Karpas-422 (cell line): ENCODE results near the gene CADPS. TPM values are rescaled to one million over a fixed set of nuclear protein-coding genes. Genes with fewer than 3 reads are reported as not detected.
A peak's percentile ranks its signal among the peaks of the same experiment; 100 is the strongest.

ENCODE experiments used
- DNase-seq: peaks from one replicate; pipeline ENCODE4 v3.0.0-alpha.2; 2015
- H2AFZ ChIP-seq: fragments of 200-600 bp; sonication (generic); 2 replicates; pipeline ENCODE4 v1.6.1; 2014; ENCODE audit warnings: antibody characterized with exemption, low read length, mixed read lengths
- H3K27ac ChIP-seq: fragments of 200-600 bp; sonication (generic); 2 replicates; pipeline ENCODE4 v1.5.1; 2014; ENCODE audit warnings: mild to moderate bottlenecking, low read length, moderate library complexity
- H3K27me3 ChIP-seq: fragments of 200-600 bp; sonication (generic); 2 replicates; pipeline ENCODE4 v1.6.1; 2014; ENCODE audit warnings: low read length, mixed read lengths
- H3K36me3 ChIP-seq: fragments of 200-600 bp; sonication (generic); 2 replicates; pipeline ENCODE4 v1.6.1; 2014; ENCODE audit warnings: low read length, mixed read lengths; ENCODE audit not compliant: insufficient read depth
- H3K4me1 ChIP-seq: fragments of 200-600 bp; sonication (generic); 2 replicates; pipeline ENCODE4 v1.6.1; 2014; ENCODE audit warnings: mild to moderate bottlenecking, low read length, mixed read lengths
- H3K4me2 ChIP-seq: fragments of 200-600 bp; sonication (generic); 2 replicates; pipeline ENCODE4 v1.6.1; 2014; ENCODE audit warnings: low read length, low read depth, mild to moderate bottlenecking; ENCODE audit not compliant: poor library complexity, severe bottlenecking
- H3K4me3 ChIP-seq: fragments of 200-600 bp; sonication (generic); 2 replicates; pipeline ENCODE4 v1.5.1; 2014; ENCODE audit warnings: mild to moderate bottlenecking, antibody characterized with exemption, low read length, mixed read lengths
- H3K79me2 ChIP-seq: fragments of 200-600 bp; sonication (generic); 2 replicates; pipeline ENCODE4 v1.6.1; 2014; ENCODE audit warnings: mild to moderate bottlenecking, low read length, mixed read lengths
- H3K9ac ChIP-seq: fragments of 200-600 bp; sonication (generic); 2 replicates; pipeline ENCODE4 v1.6.0; 2014; ENCODE audit warnings: low read length
- H3K9me2 ChIP-seq: fragments of 200-600 bp; sonication (generic), shearing (Covaris generic); replicated peaks from 2 replicates; pipeline ENCODE4 v1.6.0; 2014; ENCODE audit warnings: mild to moderate bottlenecking, low read length, moderate library complexity; ENCODE audit not compliant: insufficient read depth
- H3K9me3 ChIP-seq: fragments of 300-700, 200-600 bp; sonication (generic); 2 replicates; pipeline ENCODE4 v1.6.1; 2014; ENCODE audit warnings: low read length, mixed read lengths
- H4K20me1 ChIP-seq: fragments of 200-600 bp; sonication (generic); 2 replicates; pipeline ENCODE4 v1.6.1; 2014; ENCODE audit warnings: mild to moderate bottlenecking, antibody characterized with exemption, low read length, low read depth; ENCODE audit not compliant: insufficient read depth
- total RNA-seq: library from RNA; depleted of rRNA; stranded (reverse); fragments of >200 nt; shearing (Covaris generic); gene quantifications from 2 replicates; pipeline ENCODE4 v1.2.3, GENCODE V29; 2014; ENCODE audit warnings: low replicate concordance

CADPS gene
- total RNA-seq, 1 experiment from 2014 or later: 1.9 TPM

GRCh38 chr3:62884096-62884870 lies 9.1 kb upstream of the CADPS start:
- no peak for DNase-seq
- H2AFZ ChIP-seq: no peak overlapping the region
- no peaks in the 10 kb centered on the region for H3K27me3 ChIP-seq
- H4K20me1 ChIP-seq: no peaks in the 10 kb centered on the region
- no peaks in the 10 kb centered on the region for H3K36me3 ChIP-seq
- no peak overlapping the region for H3K9ac ChIP-seq
- no peaks in the 10 kb centered on the region for H3K79me2 ChIP-seq
- H3K4me1 ChIP-seq: no peaks in the 10 kb centered on the region
- H3K9me3 ChIP-seq: no peaks in the 10 kb centered on the region
- H3K27ac ChIP-seq: no peak overlapping the region
- H3K4me2 ChIP-seq: no peak overlapping the region
- no peaks in the 10 kb centered on the region for H3K9me2 ChIP-seq
- H3K4me3 ChIP-seq: no peak overlapping the region

DNA sequence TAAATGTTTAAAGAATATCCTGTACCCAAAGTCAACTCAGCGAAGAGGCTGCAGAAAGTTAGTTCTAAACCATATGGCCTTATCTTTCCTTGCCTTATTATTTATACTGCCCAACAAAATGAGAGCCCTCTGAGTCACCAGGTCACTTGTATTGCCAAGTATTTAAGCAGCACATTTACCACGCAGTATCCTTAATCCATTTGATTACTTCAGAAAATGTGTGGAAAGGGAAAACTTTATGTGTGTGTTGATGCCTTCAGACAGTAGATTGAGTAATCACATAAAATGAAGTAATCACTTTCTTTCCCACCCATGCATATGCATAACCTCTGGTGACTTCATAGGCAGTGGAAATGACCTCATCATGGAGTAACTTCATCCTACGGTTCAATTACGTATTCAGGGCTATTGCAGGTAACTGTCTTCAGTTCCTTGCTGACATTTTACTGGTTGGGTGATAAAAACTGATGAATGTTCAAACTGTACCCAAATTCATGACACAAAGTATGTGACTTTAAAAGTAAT lies 7.5 kb upstream of the CADPS start:
- Histone ChIP-seq H3K9me2 (no peaks in the 10 kb centered on the region), H3K9me3 (no peaks in the 10 kb centered on the region), H3K79me2 (no peaks in the 10 kb centered on the region), H3K36me3 (no peaks in the 10 kb centered on the region), H3K27me3 (no peaks in the 10 kb centered on the region), H2AFZ (no peak overlapping the region), H3K4me2 (no peak overlapping the region), H3K4me3 (no peak overlapping the region), H4K20me1 (no peaks in the 10 kb centered on the region), H3K4me1 (no peaks in the 10 kb centered on the region), H3K27ac (no peak overlapping the region), H3K9ac (no peak overlapping the region)
- no peak for DNase-seq

DNA sequence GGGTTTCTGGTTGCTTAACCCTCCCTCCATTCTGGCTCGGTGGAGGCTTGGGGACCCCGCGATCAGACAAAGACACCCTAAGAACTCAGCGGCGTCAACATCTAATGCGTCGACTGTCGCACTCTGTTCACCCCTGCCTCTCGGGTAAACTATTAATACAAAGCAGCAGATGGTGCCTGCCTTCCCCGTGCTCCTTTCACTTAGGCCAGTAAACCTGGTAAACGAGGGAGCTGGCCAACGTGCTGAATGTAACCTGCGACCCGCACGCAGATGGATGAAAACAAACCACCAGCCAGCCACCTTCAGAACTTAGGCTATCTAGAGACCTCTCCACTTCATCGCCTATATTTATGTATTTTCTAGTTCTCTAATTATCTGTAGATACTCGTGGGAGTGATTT lies 848 bp upstream of the CADPS start:
- H3K27ac ChIP-seq: no peak overlapping the region
- no peaks in the 10 kb centered on the region for H3K9me3 ChIP-seq
- DNase-seq: no peak
- H3K9me2 ChIP-seq: no peaks in the 10 kb centered on the region
- H2AFZ ChIP-seq: no peak overlapping the region
- no peak overlapping the region for H3K9ac ChIP-seq
- peaks cover 5% of the 10 kb centered on the region for H3K4me1 ChIP-seq
- no peak overlapping the region for H3K4me2 ChIP-seq
- no peaks in the 10 kb centered on the region for H3K79me2 ChIP-seq
- H4K20me1 ChIP-seq: no peaks in the 10 kb centered on the region
- no peaks in the 10 kb centered on the region for H3K27me3 ChIP-seq
- H3K4me3 ChIP-seq: no peak overlapping the region
- no peaks in the 10 kb centered on the region for H3K36me3 ChIP-seq

DNA sequence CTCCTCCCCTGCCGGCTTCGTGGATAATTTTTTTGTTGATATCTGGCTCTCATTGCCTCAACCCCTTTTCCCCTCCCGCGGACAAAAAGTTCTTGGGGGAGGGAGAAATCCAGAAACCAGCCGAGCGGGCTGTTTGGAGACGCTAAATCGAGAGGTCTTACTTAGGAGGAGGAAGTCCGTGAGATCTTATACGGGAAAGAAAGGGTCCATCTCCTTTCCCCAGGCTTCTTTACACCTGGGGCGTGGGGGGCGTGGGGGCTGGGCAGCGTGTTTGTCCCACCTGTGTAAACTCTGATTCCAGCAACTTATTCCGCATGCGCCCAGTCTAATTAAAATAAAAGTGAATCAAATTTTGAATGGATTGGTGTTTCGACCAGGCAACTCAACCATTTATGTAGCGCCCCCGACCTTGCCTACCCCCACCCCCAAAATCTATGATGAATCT lies 364 bp upstream of the CADPS start:
- Histone ChIP-seq H3K9me3 (no peaks in the 10 kb centered on the region), H3K27me3 (no peaks in the 10 kb centered on the region), H3K9me2 (no peaks in the 10 kb centered on the region), H2AFZ (no peak overlapping the region), H3K4me1 (peaks cover 5% of the 10 kb centered on the region), H4K20me1 (no peaks in the 10 kb centered on the region), H3K27ac (no peak overlapping the region), H3K9ac (no peak overlapping the region), H3K4me2 (no peak overlapping the region), H3K36me3 (no peaks in the 10 kb centered on the region), H3K4me3 (no peak overlapping the region), H3K79me2 (no peaks in the 10 kb centered on the region)
- DNase-seq: no peak

DNA sequence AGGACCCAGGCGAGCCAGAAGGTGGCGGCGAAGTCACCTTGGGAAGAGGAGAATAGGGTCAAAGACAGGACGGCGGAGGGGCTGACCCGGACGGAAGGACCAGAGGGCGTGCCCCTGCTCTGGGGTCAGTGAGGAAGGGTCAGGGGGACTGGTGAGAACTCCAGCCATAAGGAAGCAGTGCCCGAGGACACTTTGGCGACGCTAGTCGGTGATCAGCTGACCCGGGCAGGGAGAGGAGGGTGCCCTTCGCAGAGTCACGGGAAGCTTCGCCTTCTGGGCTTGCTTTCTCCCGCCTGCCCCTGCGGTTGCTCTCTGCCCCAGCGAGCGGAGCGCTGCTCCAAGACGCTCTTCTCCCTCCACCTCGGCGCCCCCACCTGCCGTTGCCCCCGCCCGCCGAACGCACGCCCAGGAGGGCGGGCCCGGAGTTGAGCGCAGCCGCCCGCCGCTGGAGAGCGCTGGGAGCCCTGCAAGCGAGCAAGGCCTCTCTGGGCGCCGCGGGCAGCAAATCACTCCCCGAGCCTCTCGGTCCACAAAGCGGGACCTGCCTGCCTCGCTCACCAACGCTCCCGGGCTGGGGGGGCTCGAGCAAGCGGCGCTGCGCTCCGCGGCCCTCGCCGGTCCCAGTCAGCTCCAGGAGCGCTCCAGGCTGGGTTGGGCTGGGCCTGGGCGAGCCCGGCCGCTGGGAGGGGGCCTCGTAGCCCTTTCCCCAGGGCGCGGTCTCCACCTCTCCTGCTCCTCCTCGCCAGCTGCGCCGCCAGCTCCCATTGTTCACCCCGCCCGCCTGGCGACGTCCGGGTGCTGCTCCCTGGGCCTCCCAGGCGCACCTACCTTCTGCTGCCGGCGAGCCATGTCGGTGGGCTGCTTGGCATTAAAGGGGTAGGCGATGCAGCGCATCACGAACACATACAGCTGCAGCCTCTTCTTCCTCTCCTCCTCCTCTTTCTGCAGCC lies 1.2 kb downstream of the CADPS start:
- DNase-seq: peak; percentile 59
- H3K36me3 ChIP-seq: no peaks in the 10 kb centered on the region
- H3K9ac ChIP-seq: no peak overlapping the region
- H3K9me3 ChIP-seq: no peaks in the 10 kb centered on the region
- H3K9me2 ChIP-seq: no peaks in the 10 kb centered on the region
- H3K27me3 ChIP-seq: no peaks in the 10 kb centered on the region
- H4K20me1 ChIP-seq: no peaks in the 10 kb centered on the region
- H3K27ac ChIP-seq: no peak overlapping the region
- H3K79me2 ChIP-seq: no peaks in the 10 kb centered on the region
- H2AFZ ChIP-seq: no peak overlapping the region
- no peak overlapping the region for H3K4me2 ChIP-seq
- H3K4me1 ChIP-seq: peaks cover 5% of the 10 kb centered on the region
- H3K4me3 ChIP-seq: no peak overlapping the region

- Histone ChIP-seq H3K27ac (no peak overlapping the region), H3K9me2 (no peaks in the 10 kb centered on the region), H4K20me1 (no peaks in the 10 kb centered on the region), H3K27me3 (no peaks in the 10 kb centered on the region), H3K79me2 (no peaks in the 10 kb centered on the region), H3K36me3 (no peaks in the 10 kb centered on the region), H3K9ac (no peak overlapping the region), H3K9me3 (no peaks in the 10 kb centered on the region), H3K4me3 (no peak overlapping the region), H3K4me2 (no peak overlapping the region), H3K4me1 (peaks cover 5% of the 10 kb centered on the region), H2AFZ (no peak overlapping the region)
- no peak for DNase-seq
Measured at GRCh38 chr3:62873451-62873760, 1.8 kb downstream of the CADPS start.

DNA sequence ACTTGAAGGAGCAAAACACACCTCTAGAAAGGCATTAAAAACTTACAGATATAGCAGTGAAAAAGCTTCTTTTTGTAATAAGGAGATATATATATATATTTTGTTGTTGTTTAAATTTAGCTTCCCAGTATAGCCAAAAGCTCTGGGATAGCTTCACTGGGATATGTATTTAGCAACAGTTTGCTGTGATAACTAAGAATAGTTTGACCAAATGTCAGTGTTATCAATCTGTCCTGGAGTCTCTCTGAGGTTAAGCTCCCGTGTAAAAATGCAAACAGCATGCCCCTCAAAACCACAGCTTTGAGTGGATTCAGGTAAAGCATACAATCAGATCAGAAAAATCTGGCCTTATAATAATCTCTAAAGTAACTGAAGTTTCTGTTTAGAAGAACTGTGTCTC lies 2.9 kb downstream of the CADPS start:
- Histone ChIP-seq H3K4me3 (no peak overlapping the region), H3K4me1 (peaks cover 5% of the 10 kb centered on the region), H2AFZ (no peak overlapping the region), H3K9ac (no peak overlapping the region), H3K9me3 (no peaks in the 10 kb centered on the region), H3K27me3 (no peaks in the 10 kb centered on the region), H3K9me2 (no peaks in the 10 kb centered on the region), H3K36me3 (no peaks in the 10 kb centered on the region), H3K4me2 (no peak overlapping the region), H4K20me1 (no peaks in the 10 kb centered on the region), H3K27ac (no peak overlapping the region), H3K79me2 (no peaks in the 10 kb centered on the region)
- DNase-seq: no peak

DNA sequence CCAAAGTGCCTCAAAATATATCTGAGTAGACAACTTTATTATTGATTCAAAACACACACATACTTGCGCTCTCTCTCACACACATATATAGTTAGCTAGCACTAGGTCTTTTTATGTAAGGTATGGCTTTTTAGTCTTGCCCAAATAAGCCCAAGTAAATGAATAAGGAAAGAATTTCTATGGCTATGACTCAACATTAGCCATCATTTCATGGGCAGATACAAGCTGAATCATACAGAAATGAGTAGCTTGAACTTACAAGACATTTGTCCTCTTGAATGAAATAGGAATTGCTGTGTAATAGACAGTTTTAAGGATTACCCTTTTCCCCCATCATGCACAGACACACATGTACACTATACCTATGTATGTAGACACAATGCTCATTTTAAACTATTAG lies 4.9 kb downstream of the CADPS start:
- no peak overlapping the region for H3K9ac ChIP-seq
- no peaks in the 10 kb centered on the region for H3K36me3 ChIP-seq
- H3K27ac ChIP-seq: no peak overlapping the region
- no peak overlapping the region for H3K4me3 ChIP-seq
- H3K9me2 ChIP-seq: no peaks in the 10 kb centered on the region
- H4K20me1 ChIP-seq: no peaks in the 10 kb centered on the region
- no peaks in the 10 kb centered on the region for H3K27me3 ChIP-seq
- H3K9me3 ChIP-seq: no peaks in the 10 kb centered on the region
- no peaks in the 10 kb centered on the region for H3K79me2 ChIP-seq
- H2AFZ ChIP-seq: no peak overlapping the region
- H3K4me2 ChIP-seq: no peak overlapping the region
- peaks cover 5% of the 10 kb centered on the region for H3K4me1 ChIP-seq
- DNase-seq: no peak
